NCI-H1436 treated with DMSO at 0.1 percent for 48 hours (cell line): ENCODE measurements around the gene CST6.

Experiments
- DNase-seq: peaks from one replicate; lab custom pipeline; 2025; lab: John Stamatoyannopoulos, UW

CST6 gene, protein sequence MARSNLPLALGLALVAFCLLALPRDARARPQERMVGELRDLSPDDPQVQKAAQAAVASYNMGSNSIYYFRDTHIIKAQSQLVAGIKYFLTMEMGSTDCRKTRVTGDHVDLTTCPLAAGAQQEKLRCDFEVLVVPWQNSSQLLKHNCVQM

DNA sequence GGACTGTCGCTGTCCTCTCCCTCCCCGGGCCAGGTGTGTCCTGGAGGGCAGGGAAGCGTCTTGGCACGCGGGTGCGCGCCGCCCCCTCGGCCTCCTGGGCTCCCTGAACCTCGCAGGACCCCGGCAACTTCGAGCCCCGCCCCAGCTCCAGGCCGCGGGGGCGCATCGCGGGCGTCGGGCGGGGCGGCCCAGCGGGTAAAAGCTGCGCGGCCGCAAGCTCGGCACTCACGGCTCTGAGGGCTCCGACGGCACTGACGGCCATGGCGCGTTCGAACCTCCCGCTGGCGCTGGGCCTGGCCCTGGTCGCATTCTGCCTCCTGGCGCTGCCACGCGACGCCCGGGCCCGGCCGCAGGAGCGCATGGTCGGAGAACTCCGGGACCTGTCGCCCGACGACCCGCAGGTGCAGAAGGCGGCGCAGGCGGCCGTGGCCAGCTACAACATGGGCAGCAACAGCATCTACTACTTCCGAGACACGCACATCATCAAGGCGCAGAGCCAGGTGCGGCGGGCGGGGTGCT, at the start of gene CST6:
CST6 (plus strand) TSS at position 224 of the 519 bp plus-strand sequence; CDS start at position 261, 37 bp downstream.
- DNase-seq, result no peak

DNA sequence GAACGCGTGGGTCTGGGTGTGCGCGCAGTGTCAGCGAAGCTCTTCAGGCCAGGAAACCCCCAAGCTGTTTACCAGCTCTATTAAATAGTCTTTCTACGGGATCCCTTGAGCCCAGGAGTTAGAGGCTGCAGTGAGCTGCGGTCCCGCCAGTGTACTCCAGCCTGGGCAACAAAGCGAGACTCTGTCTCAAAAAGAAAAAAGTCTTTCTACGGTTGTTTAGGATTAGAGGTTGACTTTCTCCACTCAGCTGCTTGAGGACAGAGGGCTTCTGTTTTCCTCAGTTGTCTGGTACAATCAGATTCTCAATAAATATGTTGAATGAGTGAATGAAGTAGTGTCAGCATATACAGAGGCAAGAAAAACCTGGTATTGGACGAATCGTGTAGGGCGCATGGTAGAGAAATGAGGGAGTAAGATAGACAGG, 49.7 kb upstream of the CST6 start:
- no peak for DNase-seq

DNA sequence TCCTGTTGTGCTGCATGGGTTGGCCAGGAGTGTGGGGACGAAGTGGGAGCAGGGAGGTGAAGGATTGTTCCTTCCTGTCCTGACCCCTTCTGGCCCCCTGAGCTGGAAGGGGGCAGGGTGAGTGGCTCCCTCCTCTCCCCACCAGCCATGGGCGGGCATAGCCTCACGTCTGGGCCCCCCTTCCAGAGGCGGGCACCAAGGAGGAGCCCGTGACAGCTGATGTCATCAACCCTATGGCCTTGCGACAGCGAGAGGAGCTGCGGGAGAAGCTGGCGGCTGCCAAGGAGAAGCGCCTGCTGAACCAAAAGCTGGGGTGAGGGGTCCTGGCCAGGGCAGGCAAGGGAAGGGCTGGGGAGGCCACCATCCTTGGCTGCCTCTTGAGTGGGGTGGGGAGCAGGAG, 46.9 kb upstream of the CST6 start:
- no peak for DNase-seq

DNA sequence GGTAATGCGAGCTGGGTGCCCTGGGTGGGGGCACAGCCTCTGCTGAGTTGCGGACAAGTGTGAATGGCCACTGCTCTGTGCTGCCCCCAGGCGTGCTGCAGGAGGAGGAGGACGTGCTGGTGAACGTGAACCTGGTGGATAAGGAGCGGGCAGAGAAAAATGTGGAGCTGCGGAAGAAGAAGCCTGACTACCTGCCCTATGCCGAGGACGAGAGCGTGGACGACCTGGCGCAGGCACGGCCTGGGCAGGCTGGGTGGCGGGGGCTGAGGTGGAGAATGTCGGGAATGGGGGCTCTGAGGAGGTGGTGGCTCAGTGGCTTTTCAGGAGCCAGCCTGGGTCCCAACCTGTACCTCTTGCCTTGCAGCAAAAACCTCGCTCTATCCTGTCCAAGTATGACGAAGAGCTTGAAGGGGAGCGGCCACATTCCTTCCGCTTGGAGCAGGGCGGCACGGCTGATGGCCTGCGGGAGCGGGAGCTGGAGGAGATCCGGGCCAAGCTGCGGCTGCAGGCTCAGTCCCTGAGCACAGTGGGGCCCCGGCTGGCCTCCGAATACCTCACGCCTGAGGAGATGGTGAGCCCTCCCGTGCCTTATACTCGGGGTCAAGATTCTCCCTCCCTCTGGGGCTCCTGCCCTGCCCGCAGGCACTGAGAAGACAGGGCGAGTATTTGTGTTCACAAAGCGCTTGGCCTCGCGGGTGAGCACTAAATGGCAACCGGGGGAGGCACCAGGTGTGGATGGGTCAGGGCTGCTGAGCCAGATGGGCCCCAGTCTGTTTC, 45.6 kb upstream of the CST6 start:
- no peak for DNase-seq

DNA sequence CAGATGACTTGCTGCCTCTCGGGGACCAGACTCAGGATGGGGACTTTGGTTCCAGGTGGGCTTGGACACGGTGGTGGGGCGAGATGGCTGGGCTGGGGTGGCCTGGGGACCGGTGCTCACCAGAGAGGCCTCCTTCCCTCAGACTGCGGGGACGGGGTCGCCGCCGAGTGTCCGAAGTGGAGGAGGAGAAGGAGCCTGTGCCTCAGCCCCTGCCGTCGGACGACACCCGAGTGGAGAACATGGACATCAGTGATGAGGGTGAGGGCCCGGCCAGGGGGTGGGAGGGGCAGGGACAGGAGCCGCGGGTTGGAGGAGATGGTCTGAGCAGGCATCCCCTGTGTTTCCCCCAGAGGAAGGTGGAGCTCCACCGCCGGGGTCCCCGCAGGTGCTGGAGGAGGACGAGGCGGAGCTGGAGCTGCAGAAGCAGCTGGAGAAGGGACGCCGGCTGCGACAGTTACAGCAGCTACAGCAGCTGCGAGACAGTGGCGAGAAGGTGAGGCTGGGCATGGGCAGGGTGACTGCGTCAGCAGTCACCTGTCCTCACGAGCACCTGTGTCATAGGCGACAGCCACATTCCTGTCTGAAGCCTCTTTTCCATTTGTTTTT, 44.4 kb upstream of the CST6 start:
- no peak for DNase-seq

DNA sequence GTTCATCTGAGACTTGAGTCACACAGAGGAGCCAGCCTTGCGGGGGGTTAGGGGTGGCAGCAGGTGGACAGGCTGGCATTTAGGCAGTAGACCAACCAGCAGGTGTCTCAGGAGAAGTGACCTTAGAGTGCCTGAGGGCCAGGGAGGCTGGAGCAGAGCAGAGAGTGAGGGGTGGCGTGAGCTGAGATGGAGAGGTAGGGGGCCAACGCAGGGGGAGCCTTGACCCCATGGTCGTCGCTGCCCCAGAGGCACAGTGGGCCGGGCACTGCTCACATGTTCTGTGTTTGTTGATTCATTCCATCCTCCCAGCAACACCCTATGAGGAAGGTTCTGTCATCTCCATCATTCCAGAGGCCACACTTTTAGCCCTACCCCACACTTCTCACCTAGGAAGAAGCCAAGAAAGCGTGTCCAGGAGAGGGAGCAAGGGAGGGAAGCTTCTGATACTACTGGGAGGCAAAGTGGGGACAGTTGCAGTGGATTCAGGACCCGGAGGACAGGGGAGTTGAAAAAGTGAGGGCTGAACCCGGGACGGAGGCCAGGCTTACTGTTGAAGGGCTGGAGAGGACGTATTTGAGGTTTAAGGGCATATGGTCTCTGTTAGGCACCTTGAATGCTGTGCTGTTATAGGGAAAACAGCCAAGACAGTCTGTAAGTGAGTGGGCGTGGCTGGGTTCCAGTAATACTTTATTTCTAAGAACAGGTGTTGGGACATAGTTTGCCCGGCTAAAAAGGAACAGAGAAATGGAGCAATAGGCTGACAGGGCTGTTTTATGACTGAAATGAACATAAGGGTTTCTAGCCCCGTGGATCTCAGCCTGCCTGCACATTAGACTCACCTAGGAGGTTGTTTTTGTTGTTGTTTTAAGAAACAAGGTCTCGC, 43.0 kb upstream of the CST6 start:
- no peak for DNase-seq

DNA sequence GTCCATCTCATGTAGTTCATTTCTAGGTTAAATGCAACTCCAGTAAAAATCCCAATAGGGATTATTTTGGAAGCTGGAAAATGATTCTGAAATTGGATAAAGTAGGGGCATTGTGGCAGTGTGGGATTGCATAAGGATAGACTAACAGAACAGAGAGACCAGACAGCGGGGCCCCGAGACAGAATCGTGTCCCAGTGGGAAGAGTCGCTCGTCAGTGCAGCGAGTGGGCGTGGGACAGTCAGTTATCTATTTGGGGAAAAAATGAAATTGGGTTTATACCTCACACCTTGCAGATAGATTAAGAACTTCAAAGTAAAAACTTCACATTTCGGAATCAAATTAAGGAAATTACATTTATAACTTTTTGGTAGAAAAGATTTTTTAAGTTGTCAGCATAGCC, 39.7 kb upstream of the CST6 start:
- no peak for DNase-seq

DNA sequence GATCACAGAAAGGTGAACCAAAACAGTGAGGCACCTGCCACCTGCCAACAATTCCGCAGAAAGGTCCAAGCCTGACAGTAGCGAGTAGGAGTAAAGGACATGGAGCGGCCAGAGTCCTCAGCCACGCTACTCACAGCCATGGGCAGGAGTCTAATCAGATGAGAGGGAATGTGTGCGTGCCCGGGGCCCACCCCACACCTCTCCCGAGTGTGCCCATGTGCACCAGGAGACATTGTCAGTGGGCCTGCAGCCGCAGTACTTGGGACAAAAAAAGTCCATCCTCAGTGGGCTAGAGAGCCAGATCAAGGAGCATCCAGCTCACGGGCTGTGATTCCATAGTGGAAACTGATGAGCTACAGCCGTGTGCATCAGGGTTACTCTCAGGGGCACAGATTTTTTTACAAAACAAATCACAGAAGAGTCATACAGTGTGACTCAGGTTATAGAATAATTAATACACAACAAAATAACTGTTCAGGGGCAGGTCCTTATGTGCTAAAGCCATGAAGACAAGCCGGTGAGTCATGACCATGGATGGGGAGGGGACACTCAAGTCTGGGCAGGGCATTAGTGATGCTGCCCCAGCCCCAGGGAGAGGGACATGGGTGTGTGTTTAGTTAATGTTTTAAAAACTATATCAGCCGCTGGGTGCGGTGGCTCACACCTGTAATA, 38.2 kb upstream of the CST6 start:
- DNase-seq, result no peak

DNA sequence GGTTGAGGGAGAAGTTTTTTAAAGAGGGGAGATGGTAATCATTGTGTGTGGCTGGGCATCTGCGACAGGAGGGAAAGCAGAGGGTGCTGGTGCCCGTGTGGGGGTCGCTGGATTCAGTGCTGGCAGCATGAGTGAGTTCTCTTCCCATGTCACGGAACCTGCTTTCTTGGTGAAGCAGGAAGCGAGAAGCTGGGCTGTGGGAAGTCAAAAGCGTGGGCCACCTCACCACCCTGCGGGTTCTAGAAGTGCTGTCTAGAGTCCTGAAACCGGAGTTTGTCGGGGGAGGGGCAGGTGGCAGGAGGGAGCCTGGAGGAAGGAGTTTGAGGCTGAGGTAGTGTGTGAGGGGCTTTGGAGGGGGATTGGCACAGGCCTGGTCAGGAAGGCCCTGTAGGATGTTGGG, 36.0 kb upstream of the CST6 start:
- no peak for DNase-seq

DNA sequence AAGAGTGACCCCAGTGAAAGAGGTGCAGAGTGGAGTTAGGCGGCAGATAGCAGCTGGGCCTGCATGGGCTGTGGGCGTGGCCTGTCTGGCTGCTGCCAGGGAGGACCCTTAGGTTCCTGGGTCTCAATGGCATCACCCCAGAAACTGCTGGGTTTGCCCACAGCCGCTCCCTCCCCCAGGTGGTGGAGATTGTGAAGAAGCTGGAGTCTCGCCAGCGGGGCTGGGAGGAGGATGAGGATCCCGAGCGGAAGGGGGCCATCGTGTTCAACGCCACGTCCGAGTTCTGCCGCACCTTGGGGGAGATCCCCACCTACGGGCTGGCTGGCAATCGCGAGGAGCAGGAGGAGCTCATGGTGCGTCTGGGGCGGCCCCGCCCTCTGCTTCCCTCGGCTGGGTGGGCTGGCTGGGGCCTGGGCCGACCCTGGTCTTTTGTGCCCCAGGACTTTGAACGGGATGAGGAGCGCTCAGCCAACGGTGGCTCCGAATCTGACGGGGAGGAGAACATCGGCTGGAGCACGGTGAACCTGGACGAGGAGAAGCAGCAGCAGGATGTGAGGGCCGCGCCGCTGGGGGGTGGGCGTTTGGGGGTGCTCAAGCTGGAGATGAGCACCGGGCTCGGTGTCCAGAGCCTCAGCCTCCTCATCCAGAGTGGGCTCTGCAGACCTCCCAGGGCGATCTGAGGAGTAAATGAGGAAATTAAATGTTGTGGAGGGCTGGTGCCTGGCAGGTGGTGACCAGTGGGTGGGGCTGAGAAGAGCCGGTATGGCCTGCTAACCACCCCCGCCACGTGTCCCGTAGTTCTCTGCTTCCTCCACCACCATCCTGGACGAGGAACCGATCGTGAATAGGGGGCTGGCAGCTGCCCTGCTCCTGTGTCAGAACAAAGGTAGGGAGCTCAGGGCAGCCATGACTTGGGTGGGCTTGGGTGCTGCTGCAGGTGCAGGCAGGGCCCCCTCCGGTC, 35.3 kb upstream of the CST6 start:
- no peak for DNase-seq

DNA sequence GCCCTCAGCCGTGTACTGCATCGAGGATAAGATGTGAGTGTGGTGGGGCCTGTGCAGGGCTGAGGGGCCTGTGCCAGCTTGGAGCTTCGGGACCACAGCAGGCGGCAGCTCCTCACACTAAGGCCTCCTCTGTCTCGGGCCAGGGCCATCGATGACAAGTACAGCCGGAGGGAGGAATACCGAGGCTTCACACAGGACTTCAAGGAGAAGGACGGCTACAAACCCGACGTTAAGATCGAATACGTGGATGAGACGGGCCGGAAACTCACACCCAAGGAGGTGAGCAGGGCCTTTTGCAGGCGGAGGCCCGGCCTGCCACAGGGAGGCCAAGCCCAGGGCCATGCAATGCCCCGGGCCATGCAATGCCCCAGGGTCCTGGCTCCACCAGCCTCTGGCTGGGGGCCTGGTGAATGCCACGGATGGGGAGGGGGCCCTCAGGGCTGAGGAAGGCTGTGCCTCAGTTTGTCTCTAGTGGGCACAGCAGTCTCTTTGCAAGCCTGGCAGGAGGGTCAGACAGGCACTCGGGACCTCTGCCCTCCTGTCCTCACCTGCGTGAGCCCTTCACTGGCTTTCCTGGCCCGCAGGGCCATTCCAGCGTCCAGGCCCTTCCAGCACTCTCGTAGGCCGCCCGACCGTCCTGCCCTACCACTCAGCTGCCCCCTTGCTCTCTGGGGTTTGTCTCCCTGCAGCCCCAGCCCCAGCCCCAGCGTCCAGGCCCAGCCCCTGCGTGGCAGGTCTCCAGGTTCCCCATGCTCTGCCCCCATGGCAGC, 34.0 kb upstream of the CST6 start:
- no peak for DNase-seq

DNA sequence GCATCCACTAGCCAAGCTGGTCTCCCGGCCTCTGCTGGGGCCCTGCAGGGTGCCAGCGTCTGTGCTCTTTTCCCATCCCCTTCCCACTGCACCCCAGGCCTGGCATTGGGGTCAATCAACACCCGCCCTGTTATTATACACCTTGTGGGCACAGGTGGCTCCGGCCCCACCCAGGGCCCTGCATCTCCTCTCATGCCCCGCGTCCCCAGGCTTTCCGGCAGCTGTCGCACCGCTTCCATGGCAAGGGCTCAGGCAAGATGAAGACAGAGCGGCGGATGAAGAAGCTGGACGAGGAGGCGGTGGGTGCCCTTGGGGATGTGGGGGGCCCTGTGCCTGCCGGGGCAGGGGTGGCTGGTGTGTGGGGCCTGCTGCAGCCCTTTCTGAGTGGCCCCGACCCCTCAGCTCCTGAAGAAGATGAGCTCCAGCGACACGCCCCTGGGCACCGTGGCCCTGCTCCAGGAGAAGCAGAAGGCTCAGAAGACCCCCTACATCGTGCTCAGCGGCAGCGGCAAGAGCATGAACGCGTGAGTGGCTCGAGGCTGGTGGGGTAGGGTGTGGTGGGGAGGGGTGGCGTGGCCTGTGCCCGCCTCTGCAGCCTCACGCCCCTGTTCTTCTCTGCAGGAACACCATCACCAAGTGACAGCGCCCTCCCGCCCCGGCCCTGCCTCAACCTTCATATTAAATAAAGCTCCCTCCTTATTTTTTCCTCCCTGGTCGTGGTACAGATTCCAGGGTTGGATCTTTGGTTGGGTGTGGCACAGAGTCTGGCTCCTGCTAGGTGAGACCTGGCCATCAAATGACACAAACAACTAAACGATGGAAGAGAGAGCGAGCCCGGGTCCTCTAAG, 33.2 kb upstream of the CST6 start:
- DNase-seq, result no peak

DNA sequence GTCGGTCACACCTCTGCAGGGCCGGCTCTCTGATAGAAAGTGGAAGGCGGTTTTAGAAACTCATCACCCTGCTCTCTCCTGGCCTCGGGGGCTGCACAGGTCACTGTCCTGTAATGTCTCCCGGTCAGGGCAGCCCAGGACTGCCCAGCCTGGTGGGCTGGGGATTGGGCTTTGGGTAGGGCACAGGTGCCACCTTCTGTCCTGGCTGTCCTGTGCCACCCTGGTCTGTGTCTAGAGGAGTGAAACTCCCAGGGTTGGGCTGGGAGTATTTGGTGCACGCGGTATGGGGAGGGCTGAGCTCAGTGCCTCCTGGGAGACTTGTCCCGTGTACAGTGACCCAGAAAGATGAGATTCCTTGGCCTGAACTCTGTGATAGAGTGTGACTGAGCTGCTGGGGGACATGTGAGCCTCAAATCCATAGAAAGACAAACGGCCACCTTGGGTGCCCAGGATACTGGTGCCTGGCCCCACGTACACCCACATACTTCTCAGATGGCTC, 32.5 kb upstream of the CST6 start:
- DNase-seq, result no peak

DNA sequence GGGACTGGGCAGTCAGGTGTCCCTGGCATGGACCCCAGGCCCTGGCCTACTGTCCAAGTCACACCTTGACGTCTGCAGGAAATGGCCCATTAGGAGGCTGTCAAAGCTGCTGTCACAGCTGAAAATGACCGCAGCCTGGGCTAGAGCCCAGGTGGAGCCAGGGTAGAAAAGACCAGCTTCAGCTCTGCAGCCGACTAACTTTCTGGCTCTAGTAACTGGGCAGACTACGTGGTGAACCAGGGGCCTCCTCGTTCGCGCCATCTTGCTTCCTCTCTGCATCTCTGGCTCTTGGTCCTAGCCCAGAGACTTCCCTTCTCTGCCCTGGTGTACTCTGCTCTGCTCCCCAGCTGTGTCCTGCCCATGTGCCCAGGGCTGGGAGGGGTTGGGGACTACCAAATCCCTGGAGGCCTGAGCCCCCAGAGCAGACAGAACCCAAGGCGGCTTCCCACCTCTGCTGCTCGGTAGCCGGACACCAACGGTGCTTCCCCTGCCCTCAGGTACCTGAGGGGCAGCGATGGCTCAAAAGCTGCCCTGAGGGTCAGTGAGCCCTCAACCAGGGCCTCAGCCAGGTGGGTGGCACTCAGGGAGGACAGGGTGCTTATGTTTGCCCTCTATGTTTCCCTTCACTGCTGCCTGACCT, 30.6 kb upstream of the CST6 start:
- no peak for DNase-seq

DNA sequence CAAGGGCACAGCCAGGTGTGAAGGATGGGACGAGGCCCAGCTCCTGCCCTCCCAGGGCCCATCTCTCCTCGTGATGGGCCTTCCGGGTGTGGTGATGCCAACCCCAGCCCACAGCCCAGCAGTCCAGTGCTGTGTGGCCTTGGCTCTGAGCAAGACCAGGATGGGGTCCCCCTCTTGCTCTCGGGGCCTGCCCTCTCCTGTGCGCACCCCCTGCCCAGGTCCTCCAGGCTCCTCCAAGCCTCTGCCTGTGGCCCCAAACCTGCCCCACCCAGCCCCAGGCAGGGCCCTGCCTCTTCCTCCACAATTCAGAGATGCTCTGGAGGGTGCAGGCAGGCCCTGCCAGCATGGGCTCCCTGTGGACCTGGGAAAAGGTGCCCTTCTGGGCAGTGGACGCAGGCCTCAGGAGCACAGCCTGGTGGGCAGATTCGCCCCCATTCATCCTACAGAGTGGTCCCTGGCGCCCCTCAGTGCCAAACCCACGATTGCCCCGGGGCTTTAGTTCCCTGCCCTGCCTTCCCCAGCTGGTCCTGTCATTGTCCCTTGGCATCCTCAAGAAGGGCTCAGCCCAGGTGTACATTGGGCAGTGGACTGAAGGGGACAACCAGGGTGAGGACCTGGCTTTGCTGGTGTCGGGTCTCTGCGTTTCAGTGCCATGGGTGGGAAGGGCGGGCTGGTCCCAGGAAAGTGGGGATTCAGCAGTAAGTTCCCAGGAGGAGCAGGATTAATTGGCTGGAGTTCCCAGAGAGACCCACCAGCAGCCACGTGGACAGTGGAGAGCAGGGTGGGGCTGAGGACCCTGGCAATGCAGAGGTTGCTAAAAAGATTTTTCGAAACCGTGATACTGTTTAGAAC, 29.6 kb upstream of the CST6 start:
- no peak for DNase-seq

DNA sequence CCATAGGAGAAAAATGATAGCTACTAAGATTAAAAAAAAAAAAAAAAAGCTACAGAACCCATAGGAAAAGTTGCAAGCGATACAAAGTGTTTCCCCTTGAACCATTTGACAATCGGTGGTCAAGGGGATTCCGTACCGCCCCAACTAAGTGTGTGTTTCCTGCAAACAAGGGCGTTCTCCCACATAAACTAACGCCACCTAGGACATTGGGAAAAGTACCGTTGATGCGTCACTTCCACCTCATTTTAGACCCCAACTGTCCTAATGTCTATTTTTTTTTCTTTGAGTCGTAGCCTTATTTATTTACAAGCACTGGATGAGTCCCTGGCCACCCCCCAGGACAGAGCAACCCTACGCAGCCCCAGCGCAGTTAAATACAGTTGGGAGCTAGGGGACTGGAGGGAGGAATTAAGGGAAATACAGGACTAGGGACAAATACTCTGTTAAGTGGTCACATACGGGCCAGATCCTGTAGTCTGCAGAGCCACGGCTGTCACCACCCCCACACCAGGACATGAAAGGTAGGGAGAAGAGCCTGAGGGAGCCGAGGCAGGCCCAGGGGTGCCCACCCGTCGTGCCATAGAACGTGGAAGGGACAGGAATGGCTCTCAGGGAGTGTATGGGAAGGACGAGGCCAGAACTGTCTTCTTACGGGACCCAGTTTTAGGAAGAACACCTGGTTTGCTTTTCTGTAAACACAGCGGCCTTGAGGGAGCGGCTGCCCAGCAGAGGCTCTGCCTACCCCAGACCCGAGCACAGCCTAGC, 28.8 kb upstream of the CST6 start:
- DNase-seq, result no peak
